Tibial nerve (tissue), 4 donors: ENCODE data around the gene ZCCHC14. TPM values are rescaled to one million over a fixed set of nuclear protein-coding genes. Genes with fewer than 3 reads are reported as not detected.

Experiments
- DNase-seq, 2 donors: peaks; one replicate each; pipeline ENCODE4 v3.0.0-alpha.2; 2019; ENCODE audit warnings: low spot score in 2 of 2
- H3K27ac ChIP-seq, 4 donors: fragments of 200-600 bp; sonication (generic) in 3 of 4; one replicate each; pipeline ENCODE4 v1.5.1; 2017 to 2019; ENCODE audit warnings: mild to moderate bottlenecking in 1 of 4
- H3K27me3 ChIP-seq, 2 donors: fragments of 200-600 bp; sonication (generic) in 1 of 2; one replicate each; pipeline versions ENCODE4 v1.5.1 to v1.6.0; 2017 to 2019
- H3K36me3 ChIP-seq, 3 donors: fragments of 200-600 bp; sonication (generic); one replicate each; pipeline ENCODE4 v1.5.1; 2018 to 2019
- H3K4me1 ChIP-seq, 4 donors: fragments of 200-600 bp; sonication (generic) in 3 of 4; one replicate each; pipeline ENCODE4 v1.5.1; 2017 to 2019
- H3K4me3 ChIP-seq, 4 donors: fragments of 200-600 bp; sonication (generic) in 3 of 4; one replicate each; pipeline ENCODE4 v1.5.1; 2017 to 2019; ENCODE audit warnings: mild to moderate bottlenecking in 1 of 4, moderate library complexity in 1 of 4
- H3K9me3 ChIP-seq, 4 donors: fragments of 200-600 bp; sonication (generic) in 3 of 4; one replicate each; pipeline ENCODE4 v1.5.1; 2017 to 2019
- EP300 ChIP-seq, 2 donors: sonication (generic); formaldehyde crosslinking; IDR thresholded peaks; one replicate each; pipeline ENCODE4 v1.6.1; 2017; ENCODE audit warnings: antibody characterized with exemption in 2 of 2, mild to moderate bottlenecking in 1 of 2
- POLR2A ChIP-seq, 2 donors: fragments of 450-650 bp; IDR thresholded peaks; one replicate each; pipeline ENCODE4 v1.6.1; 2017; ENCODE audit warnings: antibody characterized with exemption in 2 of 2, mild to moderate bottlenecking in 2 of 2, moderate library complexity in 2 of 2
- WGBS, 2 donors: methylation state at CpG; one replicate each; pipeline ENCODE4 v1.1.5; 2018; 5-methylcytosine and 5-hydroxymethylcytosine counted together
- total RNA-seq, 4 donors: library from RNA; depleted of rRNA; stranded (reverse); fragments of >200 nt; gene quantifications; one replicate each; pipeline ENCODE4 v1.1.0, GENCODE V29; 2016
- TF ChIP-seq, protein P1 (sequence below), 5 experiments: fragments of 200-600 bp in 3 of 5; fragments of 450-650 bp in 2 of 5; sonication (generic) in 3 of 5; IDR thresholded peaks; one replicate each; pipeline ENCODE4 v1.5.1; 2016 to 2019; ENCODE audit warnings: antibody characterized with exemption in 5 of 5, mild to moderate bottlenecking in 3 of 5, moderate library complexity in 2 of 5

Gene ZCCHC14
- total RNA-seq, 4 donors from 2014 or later, result 15.3 to 45.8 (median 25.8) TPM

DNA sequence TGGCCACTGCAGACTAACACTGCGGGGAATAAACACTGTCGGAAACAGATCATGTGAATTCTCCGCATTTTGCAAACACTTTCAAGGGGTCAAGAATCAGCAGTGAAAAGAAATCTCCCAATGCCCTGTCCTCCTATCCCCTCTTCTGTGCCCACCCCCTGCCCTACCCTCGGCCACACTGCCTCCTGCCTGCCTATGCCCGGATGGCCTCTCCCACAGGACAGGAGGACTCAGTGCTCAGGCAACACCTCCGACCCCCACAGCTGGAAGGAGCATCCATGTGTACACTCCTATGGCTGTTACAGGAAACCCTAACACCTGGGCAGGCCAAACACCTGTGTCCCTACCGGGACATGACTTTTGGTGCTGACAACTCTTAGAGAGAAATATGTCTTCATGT lies 133.7 kb downstream of the ZCCHC14 start:
- peaks cover 5 to 92% (median 17%) of the 10 kb centered on the region in 3 donors for H3K36me3 ChIP-seq
- WGBS, 2 donors, result 93 to 94% methylated on average over 7 of the region's 7 CpGs

DNA sequence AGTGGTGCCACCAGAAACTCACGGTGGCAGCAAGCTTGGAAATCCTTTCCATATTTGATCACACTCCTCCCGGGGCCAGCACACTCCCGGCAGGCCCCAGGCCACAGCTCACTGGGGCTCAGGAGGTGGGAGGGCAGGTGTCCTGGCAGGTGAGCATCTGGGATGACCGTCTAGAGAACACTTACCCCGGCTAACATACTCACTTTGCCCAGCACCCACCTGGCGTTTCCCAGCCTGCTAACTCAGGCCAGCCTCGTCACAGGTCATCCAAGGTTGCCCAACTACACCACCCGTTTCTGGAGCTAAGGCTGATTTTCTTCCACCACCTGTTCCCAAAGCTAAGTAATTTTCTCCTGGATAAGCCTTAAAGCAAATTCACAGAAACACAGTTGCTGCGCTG lies 134.1 kb downstream of the ZCCHC14 start:
- Histone ChIP-seq H3K27me3 (no peaks in the 10 kb centered on the region), H3K4me1 (peaks cover 0 to 6% (median 0%) of the 10 kb centered on the region in 4 donors), H3K27ac (no peak overlapping the region), H3K9me3 (no peaks in the 10 kb centered on the region), H3K4me3 (no peak overlapping the region), H3K36me3 (peaks cover 5 to 93% (median 17%) of the 10 kb centered on the region in 3 donors)
- WGBS, 2 donors, result 89 to 95% methylated on average over 9 of the region's 9 CpGs
- TF ChIP-seq POLR2A (IDR thresholded peaks at IDR 0.05) (no peak), EP300 (IDR thresholded peaks at IDR 0.05) (no peak)
- TF ChIP-seq, protein P1, sequence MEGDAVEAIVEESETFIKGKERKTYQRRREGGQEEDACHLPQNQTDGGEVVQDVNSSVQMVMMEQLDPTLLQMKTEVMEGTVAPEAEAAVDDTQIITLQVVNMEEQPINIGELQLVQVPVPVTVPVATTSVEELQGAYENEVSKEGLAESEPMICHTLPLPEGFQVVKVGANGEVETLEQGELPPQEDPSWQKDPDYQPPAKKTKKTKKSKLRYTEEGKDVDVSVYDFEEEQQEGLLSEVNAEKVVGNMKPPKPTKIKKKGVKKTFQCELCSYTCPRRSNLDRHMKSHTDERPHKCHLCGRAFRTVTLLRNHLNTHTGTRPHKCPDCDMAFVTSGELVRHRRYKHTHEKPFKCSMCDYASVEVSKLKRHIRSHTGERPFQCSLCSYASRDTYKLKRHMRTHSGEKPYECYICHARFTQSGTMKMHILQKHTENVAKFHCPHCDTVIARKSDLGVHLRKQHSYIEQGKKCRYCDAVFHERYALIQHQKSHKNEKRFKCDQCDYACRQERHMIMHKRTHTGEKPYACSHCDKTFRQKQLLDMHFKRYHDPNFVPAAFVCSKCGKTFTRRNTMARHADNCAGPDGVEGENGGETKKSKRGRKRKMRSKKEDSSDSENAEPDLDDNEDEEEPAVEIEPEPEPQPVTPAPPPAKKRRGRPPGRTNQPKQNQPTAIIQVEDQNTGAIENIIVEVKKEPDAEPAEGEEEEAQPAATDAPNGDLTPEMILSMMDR (IDR thresholded peaks at IDR 0.05), result no peak
- no peak for DNase-seq

More for the DNA sequence above, 133.7 kb downstream of the ZCCHC14 start:
- Histone ChIP-seq H3K27ac (no peak overlapping the region), H3K4me1 (peaks cover 0 to 10% (median under 1%) of the 10 kb centered on the region in 4 donors), H3K27me3 (no peaks in the 10 kb centered on the region), H3K4me3 (no peak overlapping the region), H3K9me3 (no peaks in the 10 kb centered on the region)
- TF ChIP-seq, protein P1 (IDR thresholded peaks at IDR 0.05), result no peak
- DNase-seq, result no peak

DNA sequence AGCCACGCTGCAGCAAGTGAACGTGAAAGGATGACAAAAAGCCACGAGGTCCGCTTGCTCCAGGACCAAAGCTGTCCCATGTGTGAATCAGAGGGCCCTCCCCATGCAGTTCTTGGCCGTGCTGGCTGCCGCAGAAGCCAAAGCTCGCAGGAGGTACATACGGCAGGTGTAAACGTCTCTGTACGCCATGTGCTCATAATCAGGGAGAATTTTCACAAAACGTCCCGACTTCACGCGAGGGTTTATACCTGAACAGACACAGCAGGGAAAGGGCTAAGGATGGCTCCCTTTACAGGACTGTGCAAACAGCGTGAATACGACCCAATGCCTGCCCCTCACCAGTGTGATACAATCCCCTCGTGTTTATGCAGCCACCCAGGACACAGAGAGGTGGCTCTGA lies 134.6 kb downstream of the ZCCHC14 start:
- Histone ChIP-seq H3K36me3 (peaks cover 5 to 95% (median 17%) of the 10 kb centered on the region in 3 donors), H3K27ac (no peak overlapping the region), H3K4me1 (peaks cover 0 to 1% (median 0%) of the 10 kb centered on the region in 4 donors), H3K27me3 (no peaks in the 10 kb centered on the region), H3K9me3 (no peaks in the 10 kb centered on the region), H3K4me3 (no peak overlapping the region)
- DNase-seq, result no peak
- TF ChIP-seq, protein P1 (IDR thresholded peaks at IDR 0.05), result no peak
- TF ChIP-seq POLR2A (IDR thresholded peaks at IDR 0.05), result no peak
- TF ChIP-seq EP300 (IDR thresholded peaks at IDR 0.05), result no peak
- 94% methylated on average over 17 of the region's 17 CpGs for WGBS, 2 donors

DNA sequence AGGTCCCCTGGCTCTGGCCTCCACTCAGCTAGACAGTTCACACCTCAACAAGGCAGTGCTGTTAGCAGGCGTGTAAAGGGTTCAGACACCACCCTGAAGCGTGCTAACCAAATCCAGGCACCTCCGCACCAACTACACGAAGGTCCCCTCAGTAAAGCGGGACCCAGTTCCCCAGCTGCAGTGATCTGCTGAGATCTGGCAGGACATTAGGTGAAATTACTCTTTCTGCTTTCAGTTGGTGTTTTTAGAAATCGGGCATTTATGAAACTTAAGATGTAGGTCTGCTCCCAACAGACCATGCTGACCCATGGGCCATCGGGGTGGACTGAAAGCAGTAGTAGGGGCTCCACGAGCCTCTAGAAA lies 136.4 kb downstream of the ZCCHC14 start:
- TF ChIP-seq, protein P1 (IDR thresholded peaks at IDR 0.05), result no peak
- TF ChIP-seq POLR2A (IDR thresholded peaks at IDR 0.05) (no peak), EP300 (IDR thresholded peaks at IDR 0.05) (no peak)
- no peak for DNase-seq
- no peaks in the 10 kb centered on the region for H3K4me1 ChIP-seq
- peaks cover 5 to 91% (median 17%) of the 10 kb centered on the region in 3 donors for H3K36me3 ChIP-seq
- H3K27ac ChIP-seq, result no peak overlapping the region
- H3K27me3 ChIP-seq, result no peaks in the 10 kb centered on the region
- H3K4me3 ChIP-seq, result no peak overlapping the region
- H3K9me3 ChIP-seq, result no peaks in the 10 kb centered on the region
- WGBS, 2 donors, result 89 to 92% methylated on average over 8 of the region's 8 CpGs

Other genes starting within 250 kb of the ZCCHC14 start
- gene C16orf95, start 175.6 kb downstream of the ZCCHC14 start, total RNA-seq, result 1 to 10 TPM in 3 of 4 donors, under 1 TPM in 1; 0.44 to 9.8 (median 2.6) TPM
- gene FBXO31, start 109.2 kb downstream of the ZCCHC14 start, total RNA-seq, result 100 to 1,000 TPM in 3 of 4 donors, 10 to 100 TPM in 1; 89.4 to 241 (median 147) TPM
- 10 to 100 TPM; 60.9 to 78.1 (median 68.2) TPM for gene MAP1LC3B, start 100.7 kb downstream of the ZCCHC14 start, total RNA-seq
- under 1 TPM in 1 of 4 donors, not detected in 3; 0.39 TPM for gene JPH3, start 109.5 kb upstream of the ZCCHC14 start, total RNA-seq